ENCODE results near the gene HRH1. TPM values are rescaled to one million over a fixed set of nuclear protein-coding genes. Genes with fewer than 3 reads are reported as not detected.

The HRH1 gene
- total and polyA plus RNA-seq, 12 donors = 0.24 to 6.5 (median 2.2) TPM

- intact Hi-C loops (cut with DNase I) = loop anchor here in 1 of 2 donors (5.0 kb wide), 1 partner anchor 93 kb away; no protein-coding TSS in a partner anchor
- 59 to 83% (median 80%) methylated on average over 1 of the region's 1 CpG for WGBS, 4 donors
- DNase-seq = no peak
- no peaks in the 10 kb centered on the region for H3K36me3 ChIP-seq (replicated peaks in 1 of 2)
- H3K9me3 ChIP-seq (replicated peaks in 1 of 3) = no peaks in the 10 kb centered on the region
- H3K27ac ChIP-seq = no peak overlapping the region
- TF ChIP-seq CTCF (IDR thresholded peaks at IDR 0.05) (no peak), POLR2A (IDR thresholded peaks at IDR 0.05) (no peak)
- no peaks in the 10 kb centered on the region for H3K4me1 ChIP-seq (replicated peaks in 1 of 2)
- no peaks in the 10 kb centered on the region for H3K27me3 ChIP-seq
- no peak overlapping the region for H3K4me3 ChIP-seq
Observed at GRCh38 chr3:11238880-11239279, 84.6 kb downstream of the HRH1 start.

GRCh38 chr3:11239796-11240195, 85.5 kb downstream of the HRH1 start:
- intact Hi-C loops (cut with DNase I) = loop anchor here in 1 of 2 donors (5.0 kb wide), 1 partner anchor 93 kb away; no protein-coding TSS in a partner anchor

GRCh38 chr3:11240496-11240895, 86.2 kb downstream of the HRH1 start:
- WGBS, 4 donors = 86 to 94% (median 87%) methylated on average over 1 of the region's 1 CpG
- H3K9me3 ChIP-seq (replicated peaks in 1 of 3) = no peaks in the 10 kb centered on the region
- TF ChIP-seq POLR2A (IDR thresholded peaks at IDR 0.05) (no peak), CTCF (IDR thresholded peaks at IDR 0.05) (no peak)
- H3K4me3 ChIP-seq = no peak overlapping the region
- intact Hi-C loops (cut with DNase I) = no loop called here
- no peak overlapping the region for H3K27ac ChIP-seq
- H3K36me3 ChIP-seq (replicated peaks in 1 of 2) = no peaks in the 10 kb centered on the region
- no peaks in the 10 kb centered on the region for H3K4me1 ChIP-seq (replicated peaks in 1 of 2)
- DNase-seq = no peak
- H3K27me3 ChIP-seq = no peaks in the 10 kb centered on the region

More at GRCh38 chr3:11239796-11240195, 85.5 kb downstream of the HRH1 start:
- Histone ChIP-seq H3K36me3 (replicated peaks in 1 of 2) (no peaks in the 10 kb centered on the region), H3K4me1 (replicated peaks in 1 of 2) (no peaks in the 10 kb centered on the region), H3K27ac (no peak overlapping the region), H3K27me3 (no peaks in the 10 kb centered on the region), H3K9me3 (replicated peaks in 1 of 3) (no peaks in the 10 kb centered on the region), H3K4me3 (no peak overlapping the region)
- no peak for DNase-seq
- TF ChIP-seq POLR2A (IDR thresholded peaks at IDR 0.05) (no peak), CTCF (IDR thresholded peaks at IDR 0.05) (no peak)
- WGBS, 4 donors = 29 to 63% (median 59%) methylated on average over 1 of the region's 1 CpG

GRCh38 chr3:11244121-11244677, 89.9 kb downstream of the HRH1 start:
- Histone ChIP-seq H3K4me1 (replicated peaks in 1 of 2) (no peaks in the 10 kb centered on the region), H3K4me3 (no peak overlapping the region), H3K9me3 (replicated peaks in 1 of 3) (no peaks in the 10 kb centered on the region), H3K27me3 (no peaks in the 10 kb centered on the region), H3K27ac (no peak overlapping the region), H3K36me3 (replicated peaks in 1 of 2) (no peaks in the 10 kb centered on the region)
- TF ChIP-seq CTCF (IDR thresholded peaks at IDR 0.05) (no peak), POLR2A (IDR thresholded peaks at IDR 0.05) (no peak)
- intact Hi-C loops (cut with DNase I) = no loop called here
- 42 to 58% (median 48%) methylated on average over 1 of the region's 1 CpG for WGBS, 4 donors
- DNase-seq = no peak

Measured in adrenal gland (tissue), 12 donors.